Ovary (tissue), 9 donors: ENCODE data around the gene METAP1. TPM values are rescaled to one million over a fixed set of nuclear protein-coding genes. Genes with fewer than 3 reads are reported as not detected.

Experiments used
- DNase-seq, 5 donors: peaks; one replicate each; pipeline ENCODE4 v3.0.0-alpha.2; 2019 to 2020
- H3K27ac ChIP-seq, 2 donors: fragments of 200-600 bp; one replicate each; pipeline versions ENCODE4 v1.5.1 to v1.8.0; 2019 to 2022
- H3K27me3 ChIP-seq: fragments of 200-600 bp; one replicate; pipeline ENCODE4 v1.8.0; 2022
- H3K36me3 ChIP-seq: fragments of 200-600 bp; sonication (generic); one replicate; pipeline ENCODE4 v1.5.1; 2019
- H3K4me1 ChIP-seq: one replicate; pipeline ENCODE4 v1.8.1; 2013; ENCODE audit warnings: mild to moderate bottlenecking, moderate library complexity; ENCODE audit not compliant: insufficient read depth
- H3K4me3 ChIP-seq: fragments of 200-600 bp; sonication (generic); one replicate; pipeline ENCODE4 v1.5.1; 2017
- H3K9me3 ChIP-seq, 2 donors: fragments of 200-600 bp in 1 of 2; sonication (generic) in 1 of 2; one replicate each; pipeline versions ENCODE4 v1.5.1 to v1.8.1; 2013 to 2019; ENCODE audit warnings: mild to moderate bottlenecking in 1 of 2, moderate library complexity in 1 of 2
- EP300 ChIP-seq: sonication (generic); formaldehyde crosslinking; IDR thresholded peaks from one replicate; pipeline ENCODE4 v1.6.1; 2017; ENCODE audit warnings: antibody characterized with exemption
- POLR2A ChIP-seq: fragments of 450-650 bp; IDR thresholded peaks from one replicate; pipeline ENCODE4 v1.6.1; 2017; ENCODE audit warnings: antibody characterized with exemption, mild to moderate bottlenecking, moderate library complexity
- WGBS, 3 donors: extraction: QIAGEN DNeasy Blood & Tissue Kit in 1 of 3; methylation state at CpG; one replicate each; pipeline versions ENCODE4 v1.1.5 to v1.1.7; 2013 to 2017; 5-methylcytosine and 5-hydroxymethylcytosine counted together
- intact Hi-C, 4 donors: fragments of 100-400 bp; cut with DNase I; formaldehyde crosslinking; loops; one replicate each; pipeline versions ENCODE4 v1.11.0 to v1.15.1; 2022 to 2023
- polyA plus RNA-seq, 2 donors: library from polyadenylated mRNA; stranded (reverse); fragments of 200-250 nt in 1 of 2; fragments of 350-450 nt in 1 of 2; fragmentation: Illumina TruSeq in 1 of 2; extraction: RNeasy Lipid Tissue Mini Kit (QIAGEN cat#74804) in 1 of 2; gene quantifications; one replicate each; pipeline ENCODE4 v1.2.3, GENCODE V29; 2013 to 2014
- total RNA-seq, 7 donors: library from RNA; depleted of rRNA in 2 of 7; stranded (reverse); fragments of >200 nt in 2 of 7; fragmentation: NEBNext Ultra II Directional in 3 of 7; extraction: Animal tissue kit (Norgen Biotek cat#: 25700) in 3 of 7; gene quantifications; one replicate each; pipeline versions ENCODE4 v1.1.0 to v1.2.4, GENCODE V29; 2016 to 2023
- TF ChIP-seq, protein P1 (sequence below), 3 donors: fragments of 450-650 bp in 2 of 3; fragments of 200-600 bp in 1 of 3; IDR thresholded peaks; one replicate each; pipeline versions ENCODE4 v1.5.1 to v1.8.0; 2016 to 2022; ENCODE audit warnings: antibody characterized with exemption in 3 of 3, mild to moderate bottlenecking in 1 of 3
- donor health status: DM: no; HTN: no; CAD: no; lungs with moderate emphysema.
- donor health status: DM: no; HTN: no; CAD: no.
- donor health status: Bipolar disorder and iron deficiency.
- donor health status: DM: yes; HTN: yes; CAD: no.
- donor health status: DM: no; HTN: no; CAD: no.
- donor health status: DM: yes; HTN: yes; CAD: no.

The METAP1 gene
- total and polyA plus RNA-seq, 9 donors, result 16.1 to 38.6 (median 25.4) TPM

- no peak overlapping the region for H3K4me3 ChIP-seq
- intact Hi-C loops, result no loop called here
- 76 to 84% (median 77%) methylated on average over 2 of the region's 2 CpGs for WGBS, 3 donors
- H3K9me3 ChIP-seq, result no peaks in the 10 kb centered on the region
- H3K4me1 ChIP-seq, result no peaks in the 10 kb centered on the region
- no peaks in the 10 kb centered on the region for H3K27me3 ChIP-seq
- no peaks in the 10 kb centered on the region for H3K36me3 ChIP-seq
- no peak for TF ChIP-seq EP300
- TF ChIP-seq, protein P1, sequence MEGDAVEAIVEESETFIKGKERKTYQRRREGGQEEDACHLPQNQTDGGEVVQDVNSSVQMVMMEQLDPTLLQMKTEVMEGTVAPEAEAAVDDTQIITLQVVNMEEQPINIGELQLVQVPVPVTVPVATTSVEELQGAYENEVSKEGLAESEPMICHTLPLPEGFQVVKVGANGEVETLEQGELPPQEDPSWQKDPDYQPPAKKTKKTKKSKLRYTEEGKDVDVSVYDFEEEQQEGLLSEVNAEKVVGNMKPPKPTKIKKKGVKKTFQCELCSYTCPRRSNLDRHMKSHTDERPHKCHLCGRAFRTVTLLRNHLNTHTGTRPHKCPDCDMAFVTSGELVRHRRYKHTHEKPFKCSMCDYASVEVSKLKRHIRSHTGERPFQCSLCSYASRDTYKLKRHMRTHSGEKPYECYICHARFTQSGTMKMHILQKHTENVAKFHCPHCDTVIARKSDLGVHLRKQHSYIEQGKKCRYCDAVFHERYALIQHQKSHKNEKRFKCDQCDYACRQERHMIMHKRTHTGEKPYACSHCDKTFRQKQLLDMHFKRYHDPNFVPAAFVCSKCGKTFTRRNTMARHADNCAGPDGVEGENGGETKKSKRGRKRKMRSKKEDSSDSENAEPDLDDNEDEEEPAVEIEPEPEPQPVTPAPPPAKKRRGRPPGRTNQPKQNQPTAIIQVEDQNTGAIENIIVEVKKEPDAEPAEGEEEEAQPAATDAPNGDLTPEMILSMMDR (IDR thresholded peaks at IDR 0.05), result no peak
- TF ChIP-seq POLR2A, result no peak
- no peak overlapping the region for H3K27ac ChIP-seq
- DNase-seq, result no peak
Measured at GRCh38 chr4:99043346-99043745, 47.8 kb downstream of the METAP1 start.

GRCh38 chr4:99047710-99048109, 52.2 kb downstream of the METAP1 start:
- no peaks in the 10 kb centered on the region for H3K36me3 ChIP-seq
- 60 to 81% (median 69%) methylated on average over 2 of the region's 2 CpGs for WGBS, 3 donors
- no peaks in the 10 kb centered on the region for H3K4me1 ChIP-seq
- DNase-seq, result no peak
- intact Hi-C loops, result no loop called here
- no peak for TF ChIP-seq POLR2A
- TF ChIP-seq, protein P1 (IDR thresholded peaks at IDR 0.05), result no peak
- no peak for TF ChIP-seq EP300
- H3K9me3 ChIP-seq, result no peaks in the 10 kb centered on the region
- H3K4me3 ChIP-seq, result no peak overlapping the region
- H3K27me3 ChIP-seq, result no peaks in the 10 kb centered on the region
- no peak overlapping the region for H3K27ac ChIP-seq

GRCh38 chr4:99052902-99053301, 57.4 kb downstream of the METAP1 start:
- Histone ChIP-seq H3K36me3 (no peaks in the 10 kb centered on the region), H3K4me3 (no peak overlapping the region), H3K4me1 (no peaks in the 10 kb centered on the region), H3K27ac (no peak overlapping the region), H3K27me3 (no peaks in the 10 kb centered on the region), H3K9me3 (no peaks in the 10 kb centered on the region)
- DNase-seq, result no peak
- intact Hi-C loops, result loop anchor here in 1 of 4 donors (10.0 kb wide), 1 partner anchor 588 kb away; no protein-coding TSS in a partner anchor
- no peak for TF ChIP-seq EP300
- TF ChIP-seq POLR2A, result no peak
- TF ChIP-seq, protein P1 (IDR thresholded peaks at IDR 0.05), result no peak

DNA sequence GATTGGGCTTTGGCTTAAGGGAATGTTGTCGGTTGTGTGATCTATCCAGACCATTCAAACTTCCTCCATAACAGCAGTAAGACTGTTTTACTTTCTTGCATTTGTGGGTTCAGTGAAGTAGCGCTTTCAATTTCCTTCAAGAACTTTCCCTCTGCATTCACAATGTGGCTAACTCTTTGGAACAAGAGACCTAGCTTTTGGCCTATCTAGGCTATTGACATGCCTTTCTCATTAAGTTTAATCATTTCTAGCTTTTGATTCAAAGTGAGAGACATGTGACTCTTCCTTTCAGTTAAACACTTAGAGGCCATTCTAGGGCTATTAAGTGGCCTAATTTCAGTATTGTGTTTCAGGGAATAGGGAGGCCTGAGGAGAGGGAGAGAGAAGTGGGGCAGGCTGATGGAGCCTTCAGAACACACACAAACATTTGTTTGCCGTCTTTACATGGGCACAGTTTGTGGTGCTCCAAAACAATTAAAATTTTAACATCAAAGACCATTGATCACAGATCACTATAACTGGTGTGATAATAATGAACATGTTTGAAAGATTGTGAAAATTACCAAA, 59.0 kb downstream of the METAP1 start:
- H3K27me3 ChIP-seq, result no peaks in the 10 kb centered on the region
- H3K4me1 ChIP-seq, result no peaks in the 10 kb centered on the region
- intact Hi-C loops, result loop anchor here in 1 of 4 donors (2.0 to 10.0 kb wide), 2 partner anchors 114 to 590 kb away; no protein-coding TSS in a partner anchor
- TF ChIP-seq, protein P1 (IDR thresholded peaks at IDR 0.05), result no peak
- TF ChIP-seq EP300 (no peak), POLR2A (no peak)
- no peak overlapping the region for H3K27ac ChIP-seq
- no peak overlapping the region for H3K4me3 ChIP-seq
- no peak for DNase-seq
- no peaks in the 10 kb centered on the region for H3K9me3 ChIP-seq
- 86 to 89% (median 87%) methylated on average over 3 of the region's 3 CpGs for WGBS, 3 donors
- no peaks in the 10 kb centered on the region for H3K36me3 ChIP-seq
